HFF-Myc (cell line): ENCODE results near the gene NCKAP5.

Source experiments
- DNase-seq: peaks from one replicate; pipeline ENCODE4 v3.0.0-alpha.2; 2011; ENCODE audit warnings: low read depth; ENCODE audit errors: extremely low read depth
- H3K4me3 ChIP-seq: replicated peaks from 2 replicates; pipeline ENCODE4 v1.5.1; 2011; ENCODE audit warnings: low read depth, mild to moderate bottlenecking, control low read depth, low read length
- TF ChIP-seq, protein P1 (sequence below): IDR thresholded peaks from 2 replicates; pipeline ENCODE4 v1.5.1; 2012; ENCODE audit warnings: mild to moderate bottlenecking, low read depth, low read length, control low read depth; ENCODE audit errors: missing control alignments

NCKAP5 gene

DNA sequence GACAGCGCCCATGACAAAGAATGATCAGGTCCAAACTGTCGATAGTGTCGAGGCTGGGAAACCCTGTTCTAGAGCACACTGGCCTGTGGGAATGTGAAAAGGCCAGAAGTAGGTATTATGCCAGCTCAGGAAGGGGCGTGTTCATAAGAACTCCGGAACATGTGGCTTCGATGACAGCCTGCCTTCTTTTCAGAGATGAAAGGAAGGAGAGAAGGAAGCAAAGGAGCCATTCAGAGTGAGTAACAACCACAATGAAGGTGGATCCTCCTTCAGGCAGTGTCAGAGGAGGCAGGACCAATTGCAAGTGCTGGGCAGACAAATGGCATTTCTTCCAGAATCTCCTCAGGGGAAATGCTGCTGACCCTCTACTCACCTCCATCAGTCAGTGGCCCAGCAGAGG is 58.5 kb downstream of the NCKAP5 start:
- DNase-seq, result no peak
- H3K4me3 ChIP-seq, result no peak overlapping the region
- TF ChIP-seq, protein P1, sequence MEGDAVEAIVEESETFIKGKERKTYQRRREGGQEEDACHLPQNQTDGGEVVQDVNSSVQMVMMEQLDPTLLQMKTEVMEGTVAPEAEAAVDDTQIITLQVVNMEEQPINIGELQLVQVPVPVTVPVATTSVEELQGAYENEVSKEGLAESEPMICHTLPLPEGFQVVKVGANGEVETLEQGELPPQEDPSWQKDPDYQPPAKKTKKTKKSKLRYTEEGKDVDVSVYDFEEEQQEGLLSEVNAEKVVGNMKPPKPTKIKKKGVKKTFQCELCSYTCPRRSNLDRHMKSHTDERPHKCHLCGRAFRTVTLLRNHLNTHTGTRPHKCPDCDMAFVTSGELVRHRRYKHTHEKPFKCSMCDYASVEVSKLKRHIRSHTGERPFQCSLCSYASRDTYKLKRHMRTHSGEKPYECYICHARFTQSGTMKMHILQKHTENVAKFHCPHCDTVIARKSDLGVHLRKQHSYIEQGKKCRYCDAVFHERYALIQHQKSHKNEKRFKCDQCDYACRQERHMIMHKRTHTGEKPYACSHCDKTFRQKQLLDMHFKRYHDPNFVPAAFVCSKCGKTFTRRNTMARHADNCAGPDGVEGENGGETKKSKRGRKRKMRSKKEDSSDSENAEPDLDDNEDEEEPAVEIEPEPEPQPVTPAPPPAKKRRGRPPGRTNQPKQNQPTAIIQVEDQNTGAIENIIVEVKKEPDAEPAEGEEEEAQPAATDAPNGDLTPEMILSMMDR, result no peak

- no peak for DNase-seq
- no peak overlapping the region for H3K4me3 ChIP-seq
- TF ChIP-seq, protein P1, result no peak
Observed at GRCh38 chr2:133508546-133509165, 59.6 kb downstream of the NCKAP5 start.

GRCh38 chr2:133506996-133507395 is 61.3 kb downstream of the NCKAP5 start:
- TF ChIP-seq, protein P1, result no peak
- no peak overlapping the region for H3K4me3 ChIP-seq
- DNase-seq, result no peak

- TF ChIP-seq, protein P1, result no peak
- no peak overlapping the region for H3K4me3 ChIP-seq
- no peak for DNase-seq
Observed at GRCh38 chr2:133504566-133505505, 63.4 kb downstream of the NCKAP5 start.

- H3K4me3 ChIP-seq, result no peak overlapping the region
- TF ChIP-seq, protein P1, result no peak
- no peak for DNase-seq
Observed at GRCh38 chr2:133503927-133504326, 64.3 kb downstream of the NCKAP5 start.

- TF ChIP-seq, protein P1, result no peak
- H3K4me3 ChIP-seq, result no peak overlapping the region
- DNase-seq, result no peak
Observed at GRCh38 chr2:133503323-133503722, 64.9 kb downstream of the NCKAP5 start.
